SK-N-SH treated with all-trans-retinoic acid at 6 μM for 48 hours (cell line): ENCODE measurements around the gene RNASET2.

Experiments
- ATAC-seq: fragments of 200-7000 bp; cut with Tn5 transposase; 3 replicates; pipeline ENCODE4 v1.9.1; 2020; ENCODE audit warnings: mild to moderate bottlenecking, moderate library complexity
- ARNTL ChIP-seq: fragments of 450-650 bp; formaldehyde crosslinking; IDR thresholded peaks from 2 replicates; pipeline ENCODE4 v1.5.0; 2020; ENCODE audit warnings: low read depth, mild to moderate bottlenecking, moderate library complexity, borderline replicate concordance
- BACH2 ChIP-seq: fragments of 250-450 bp; sonication (Bioruptor Pico); IDR thresholded peaks from 2 replicates; pipeline ENCODE4 v1.9.0; 2021; ENCODE audit warnings: mild to moderate bottlenecking, borderline replicate concordance
- ESRRG ChIP-seq: fragments of 250-450 bp; sonication (Bioruptor Pico); IDR thresholded peaks from 2 replicates; pipeline ENCODE4 v1.6.1; 2021; ENCODE audit warnings: mild to moderate bottlenecking
- GLIS3 ChIP-seq: fragments of 250-450 bp; sonication (Bioruptor Pico); IDR thresholded peaks from 2 replicates; pipeline ENCODE4 v1.5.0; 2020; ENCODE audit warnings: mild to moderate bottlenecking, moderate library complexity
- ISL1 ChIP-seq: fragments of 250-450 bp; sonication (Bioruptor Pico); IDR thresholded peaks from 2 replicates; pipeline ENCODE4 v2.1.2; 2022; ENCODE audit warnings: mild to moderate bottlenecking, moderate library complexity
- OSR1 ChIP-seq: fragments of 250-450 bp; sonication (Bioruptor Pico); IDR thresholded peaks from 2 replicates; pipeline ENCODE4 v1.8.0; 2022; ENCODE audit warnings: moderate library complexity, mild to moderate bottlenecking, inconsistent platforms
- PATZ1 ChIP-seq: fragments of 250-450 bp; sonication (Bioruptor Pico); IDR thresholded peaks from 2 replicates; pipeline ENCODE4 v1.8.0; 2020; ENCODE audit warnings: mild to moderate bottlenecking, moderate library complexity, borderline replicate concordance
- PPARA ChIP-seq: fragments of 250-450 bp; sonication (Bioruptor Pico); IDR thresholded peaks from 2 replicates; pipeline ENCODE4 v1.5.0; 2020; ENCODE audit warnings: mild to moderate bottlenecking, borderline replicate concordance
- RARB ChIP-seq: fragments of 250-450 bp; sonication (Bioruptor Pico); IDR thresholded peaks from 2 replicates; pipeline ENCODE4 v1.8.0; 2021; ENCODE audit warnings: mild to moderate bottlenecking, moderate library complexity
- SNAI2 ChIP-seq: fragments of 250-450 bp; sonication (Bioruptor Pico); IDR thresholded peaks from 2 replicates; pipeline ENCODE4 v1.5.0; 2020; ENCODE audit warnings: mild to moderate bottlenecking, moderate library complexity
- TCF4 ChIP-seq: fragments of 250-450 bp; sonication (Bioruptor Pico); IDR thresholded peaks from 2 replicates; pipeline ENCODE4 v1.8.0; 2021; ENCODE audit warnings: mild to moderate bottlenecking, moderate library complexity, borderline replicate concordance
- TOX ChIP-seq: fragments of 250-450 bp; sonication (Bioruptor Pico); IDR thresholded peaks from 2 replicates; pipeline ENCODE4 v1.8.0; 2021; ENCODE audit warnings: mild to moderate bottlenecking, moderate library complexity, borderline replicate concordance
- ZC3H10 ChIP-seq: fragments of 250-450 bp; sonication (Bioruptor Pico); IDR thresholded peaks from 2 replicates; pipeline ENCODE4 v1.5.1; 2021; ENCODE audit warnings: mild to moderate bottlenecking, moderate library complexity
- ZFP3 ChIP-seq: fragments of 250-450 bp; sonication (Bioruptor Pico); IDR thresholded peaks from 2 replicates; pipeline ENCODE4 v1.5.0; 2020; ENCODE audit warnings: mild to moderate bottlenecking, moderate library complexity
- ZFP30 ChIP-seq: fragments of 450-650 bp; formaldehyde crosslinking; IDR thresholded peaks from 2 replicates; pipeline ENCODE4 v1.5.0; 2022; ENCODE audit warnings: mild to moderate bottlenecking, moderate library complexity
- ZNF70 ChIP-seq: fragments of 450-650 bp; formaldehyde crosslinking; IDR thresholded peaks from 2 replicates; pipeline ENCODE4 v1.5.0; 2020; ENCODE audit warnings: mild to moderate bottlenecking, moderate library complexity
- TF ChIP-seq, protein P1 (sequence below): fragments of 250-450 bp; sonication (Bioruptor Pico); IDR thresholded peaks from 2 replicates; pipeline ENCODE4 v1.8.0; 2021; ENCODE audit warnings: low read depth, mild to moderate bottlenecking, moderate library complexity, borderline replicate concordance
- TF ChIP-seq, protein P2 (sequence below): fragments of 250-450 bp; sonication (Bioruptor Pico); IDR thresholded peaks from 2 replicates; pipeline ENCODE4 v1.5.1; 2020; ENCODE audit warnings: low read depth, mild to moderate bottlenecking, moderate library complexity
- TF ChIP-seq, protein P3 (sequence below): fragments of 250-450 bp; sonication (Bioruptor Pico); IDR thresholded peaks from 2 replicates; pipeline ENCODE4 v1.5.1; 2021; ENCODE audit warnings: mild to moderate bottlenecking, moderate library complexity

RNASET2 gene

GRCh38 chr6:166957805-166958076 lies 1.4 kb upstream of the RNASET2 start (continued):
- TF ChIP-seq PATZ1 (CRISPR knock-in tag) (no peak), GLIS3 (CRISPR knock-in tag) (no peak), ZC3H10 (CRISPR knock-in tag) (no peak), ARNTL (no peak), ISL1 (CRISPR knock-in tag) (no peak), ZFP3 (no peak), BACH2 (CRISPR knock-in tag) (no peak), ZNF70 (CRISPR knock-in tag) (no peak)
- TF ChIP-seq, protein P1, sequence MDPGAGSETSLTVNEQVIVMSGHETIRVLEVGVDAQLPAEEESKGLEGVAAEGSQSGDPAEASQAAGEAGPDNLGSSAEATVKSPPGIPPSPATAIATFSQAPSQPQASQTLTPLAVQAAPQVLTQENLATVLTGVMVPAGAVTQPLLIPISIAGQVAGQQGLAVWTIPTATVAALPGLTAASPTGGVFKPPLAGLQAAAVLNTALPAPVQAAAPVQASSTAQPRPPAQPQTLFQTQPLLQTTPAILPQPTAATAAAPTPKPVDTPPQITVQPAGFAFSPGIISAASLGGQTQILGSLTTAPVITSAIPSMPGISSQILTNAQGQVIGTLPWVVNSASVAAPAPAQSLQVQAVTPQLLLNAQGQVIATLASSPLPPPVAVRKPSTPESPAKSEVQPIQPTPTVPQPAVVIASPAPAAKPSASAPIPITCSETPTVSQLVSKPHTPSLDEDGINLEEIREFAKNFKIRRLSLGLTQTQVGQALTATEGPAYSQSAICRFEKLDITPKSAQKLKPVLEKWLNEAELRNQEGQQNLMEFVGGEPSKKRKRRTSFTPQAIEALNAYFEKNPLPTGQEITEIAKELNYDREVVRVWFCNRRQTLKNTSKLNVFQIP: no peak
- TF ChIP-seq, protein P2, sequence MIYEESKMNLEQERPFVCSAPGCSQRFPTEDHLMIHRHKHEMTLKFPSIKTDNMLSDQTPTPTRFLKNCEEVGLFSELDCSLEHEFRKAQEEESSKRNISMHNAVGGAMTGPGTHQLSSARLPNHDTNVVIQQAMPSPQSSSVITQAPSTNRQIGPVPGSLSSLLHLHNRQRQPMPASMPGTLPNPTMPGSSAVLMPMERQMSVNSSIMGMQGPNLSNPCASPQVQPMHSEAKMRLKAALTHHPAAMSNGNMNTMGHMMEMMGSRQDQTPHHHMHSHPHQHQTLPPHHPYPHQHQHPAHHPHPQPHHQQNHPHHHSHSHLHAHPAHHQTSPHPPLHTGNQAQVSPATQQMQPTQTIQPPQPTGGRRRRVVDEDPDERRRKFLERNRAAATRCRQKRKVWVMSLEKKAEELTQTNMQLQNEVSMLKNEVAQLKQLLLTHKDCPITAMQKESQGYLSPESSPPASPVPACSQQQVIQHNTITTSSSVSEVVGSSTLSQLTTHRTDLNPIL (CRISPR knock-in tag): no peak
- TF ChIP-seq, all 23 proteins: peak for 0

GRCh38 chr6:166957087-166957804 lies 896 bp upstream of the RNASET2 start:
- no peak for TF ChIP-seq TOX (CRISPR knock-in tag)
- TF ChIP-seq ZC3H10 (CRISPR knock-in tag): no peak
- TF ChIP-seq ESRRG: no peak
- TF ChIP-seq RARB (CRISPR knock-in tag): no peak
- TF ChIP-seq PATZ1 (CRISPR knock-in tag): no peak
- TF ChIP-seq PPARA (CRISPR knock-in tag): no peak
- no peak for TF ChIP-seq OSR1 (CRISPR knock-in tag)
- TF ChIP-seq, protein P3, sequence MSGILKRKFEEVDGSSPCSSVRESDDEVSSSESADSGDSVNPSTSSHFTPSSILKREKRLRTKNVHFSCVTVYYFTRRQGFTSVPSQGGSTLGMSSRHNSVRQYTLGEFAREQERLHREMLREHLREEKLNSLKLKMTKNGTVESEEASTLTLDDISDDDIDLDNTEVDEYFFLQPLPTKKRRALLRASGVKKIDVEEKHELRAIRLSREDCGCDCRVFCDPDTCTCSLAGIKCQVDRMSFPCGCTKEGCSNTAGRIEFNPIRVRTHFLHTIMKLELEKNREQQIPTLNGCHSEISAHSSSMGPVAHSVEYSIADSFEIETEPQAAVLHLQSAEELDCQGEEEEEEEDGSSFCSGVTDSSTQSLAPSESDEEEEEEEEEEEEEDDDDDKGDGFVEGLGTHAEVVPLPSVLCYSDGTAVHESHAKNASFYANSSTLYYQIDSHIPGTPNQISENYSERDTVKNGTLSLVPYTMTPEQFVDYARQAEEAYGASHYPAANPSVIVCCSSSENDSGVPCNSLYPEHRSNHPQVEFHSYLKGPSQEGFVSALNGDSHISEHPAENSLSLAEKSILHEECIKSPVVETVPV: no peak
- TF ChIP-seq BACH2 (CRISPR knock-in tag): no peak
- no peak for TF ChIP-seq TCF4 (CRISPR knock-in tag)
- TF ChIP-seq ZFP3: no peak
- no peak for TF ChIP-seq ARNTL
- no peak for TF ChIP-seq ZFP30 (CRISPR knock-in tag)

GRCh38 chr6:166955865-166956443 lies 396 bp downstream of the RNASET2 start:
- TF ChIP-seq ZFP3 (0 out of 2 replicates have a peak, but pooled peaks have one; percentile 30), SNAI2 (no peak)
- ATAC-seq: peak; percentile 75

More at GRCh38 chr6:166957087-166957804, 896 bp upstream of the RNASET2 start:
- peak; percentile 27 for ATAC-seq

- peak; percentile 4; the same call in 2 of the 3 replicates for ATAC-seq
- TF ChIP-seq PATZ1 (CRISPR knock-in tag) (no peak), RARB (CRISPR knock-in tag) (no peak)
These were observed 1.1 kb downstream of the RNASET2 start for GRCh38 chr6:166955121-166955864.
